SU-DHL-6 (cell line): Measurements from ENCODE around the gene SAP30.

Experiments
- H2AFZ ChIP-seq: fragments of 200-600 bp; sonication (generic); 2 replicates; pipeline ENCODE4 v1.6.1; 2014; ENCODE audit warnings: low read depth, mild to moderate bottlenecking, moderate library complexity, mixed read lengths, antibody characterized with exemption, low read length; ENCODE audit not compliant: severe bottlenecking
- H3F3A ChIP-seq: fragments of 200-600 bp; shearing (Covaris generic); 2 replicates; pipeline ENCODE4 v1.6.0; 2016; ENCODE audit warnings: antibody characterized with exemption, mild to moderate bottlenecking; ENCODE audit not compliant: insufficient read depth
- H3K27ac ChIP-seq: fragments of 200-600 bp; sonication (generic); 2 replicates; pipeline ENCODE4 v1.5.1; 2016; ENCODE audit warnings: low read depth, mild to moderate bottlenecking, low read length, moderate library complexity, mixed read lengths
- H3K27me3 ChIP-seq: fragments of 200-600 bp; sonication (generic), shearing (Covaris generic); 2 replicates; pipeline ENCODE4 v1.6.0; 2014; ENCODE audit warnings: mild to moderate bottlenecking, low read length
- H3K36me3 ChIP-seq: fragments of 200-600 bp; sonication (generic); 2 replicates; pipeline ENCODE4 v1.6.1; 2014; ENCODE audit warnings: mild to moderate bottlenecking, low read length, mixed read lengths
- H3K4me2 ChIP-seq: fragments of 300-600, 200-600 bp; shearing (Covaris generic), sonication (generic); 2 replicates; pipeline ENCODE4 v1.6.0; 2014; ENCODE audit warnings: low read length, low read depth, mild to moderate bottlenecking; ENCODE audit not compliant: poor library complexity, severe bottlenecking
- H3K4me3 ChIP-seq: fragments of 200-600 bp; sonication (generic); 2 replicates; pipeline ENCODE4 v1.5.1; 2014; ENCODE audit warnings: antibody characterized with exemption, low read length, mild to moderate bottlenecking, mixed read lengths; ENCODE audit not compliant: insufficient read depth, poor library complexity, severe bottlenecking
- H3K79me2 ChIP-seq: fragments of 200-600 bp; sonication (generic); 2 replicates; pipeline ENCODE4 v1.6.1; 2014; ENCODE audit warnings: mild to moderate bottlenecking, low read length, moderate library complexity; ENCODE audit not compliant: insufficient read depth
- H3K9ac ChIP-seq: fragments of 200-600 bp; sonication (generic); 2 replicates; pipeline ENCODE4 v1.7.0; 2014; ENCODE audit warnings: mild to moderate bottlenecking, low read length
- H3K9me2 ChIP-seq: fragments of 200-600 bp; sonication (generic); replicated peaks from 2 replicates; pipeline ENCODE4 v1.6.1; 2014; ENCODE audit warnings: low read length; ENCODE audit not compliant: insufficient read depth
- H3K9me3 ChIP-seq: fragments of 200-600 bp; sonication (generic); 2 replicates; pipeline ENCODE4 v1.6.1; 2014; ENCODE audit warnings: low read length, mixed read lengths; ENCODE audit not compliant: insufficient read depth
- H4K20me1 ChIP-seq: fragments of 200-600 bp; sonication (generic); 2 replicates; pipeline ENCODE4 v1.6.1; 2014; ENCODE audit warnings: low read depth, mild to moderate bottlenecking, antibody characterized with exemption, low read length, moderate library complexity, mixed read lengths
- EZH2phosphoT487 ChIP-seq: fragments of 200-600 bp; sonication (generic), shearing (Covaris generic); conservative IDR thresholded peaks from 2 replicates; pipeline ENCODE4 v1.6.1; 2018; ENCODE audit warnings: mild to moderate bottlenecking, antibody characterized with exemption, low read length, moderate library complexity, mixed read lengths
- TF ChIP-seq, protein P1 (sequence below): fragments of 200-600 bp; sonication (generic); IDR thresholded peaks from one replicate; pipeline ENCODE4 v1.5.1; 2017; ENCODE audit warnings: antibody characterized with exemption, mild to moderate bottlenecking, low read length, moderate library complexity; ENCODE audit not compliant: insufficient read depth, poor library complexity, severe bottlenecking

SAP30 gene

DNA sequence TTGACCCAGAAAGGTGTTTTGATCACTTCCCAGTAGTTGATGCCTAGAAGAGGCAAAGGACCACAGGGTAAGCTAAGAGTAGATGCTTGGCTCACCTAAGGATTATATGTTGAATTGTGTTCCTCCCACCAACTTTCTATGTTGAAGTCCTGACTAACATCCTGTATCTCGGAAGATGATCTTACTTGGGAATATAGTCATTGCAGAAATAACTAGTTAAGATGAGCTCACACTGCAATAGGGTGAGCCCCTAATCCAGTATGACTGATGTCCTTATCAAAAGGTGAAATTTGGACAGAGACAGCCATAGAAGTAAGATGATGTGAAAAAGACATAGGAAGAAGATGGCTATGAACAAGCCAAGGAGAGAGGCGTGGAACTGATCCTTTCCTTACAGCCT, 33.3 kb upstream of the SAP30 start:
- TF ChIP-seq, protein P1, sequence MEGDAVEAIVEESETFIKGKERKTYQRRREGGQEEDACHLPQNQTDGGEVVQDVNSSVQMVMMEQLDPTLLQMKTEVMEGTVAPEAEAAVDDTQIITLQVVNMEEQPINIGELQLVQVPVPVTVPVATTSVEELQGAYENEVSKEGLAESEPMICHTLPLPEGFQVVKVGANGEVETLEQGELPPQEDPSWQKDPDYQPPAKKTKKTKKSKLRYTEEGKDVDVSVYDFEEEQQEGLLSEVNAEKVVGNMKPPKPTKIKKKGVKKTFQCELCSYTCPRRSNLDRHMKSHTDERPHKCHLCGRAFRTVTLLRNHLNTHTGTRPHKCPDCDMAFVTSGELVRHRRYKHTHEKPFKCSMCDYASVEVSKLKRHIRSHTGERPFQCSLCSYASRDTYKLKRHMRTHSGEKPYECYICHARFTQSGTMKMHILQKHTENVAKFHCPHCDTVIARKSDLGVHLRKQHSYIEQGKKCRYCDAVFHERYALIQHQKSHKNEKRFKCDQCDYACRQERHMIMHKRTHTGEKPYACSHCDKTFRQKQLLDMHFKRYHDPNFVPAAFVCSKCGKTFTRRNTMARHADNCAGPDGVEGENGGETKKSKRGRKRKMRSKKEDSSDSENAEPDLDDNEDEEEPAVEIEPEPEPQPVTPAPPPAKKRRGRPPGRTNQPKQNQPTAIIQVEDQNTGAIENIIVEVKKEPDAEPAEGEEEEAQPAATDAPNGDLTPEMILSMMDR: no peak
- no peak for TF ChIP-seq EZH2phosphoT487
- H3K36me3 ChIP-seq: peaks cover 10% of the 10 kb centered on the region
- no peak overlapping the region for H3K4me3 ChIP-seq
- H3K9me2 ChIP-seq: no peaks in the 10 kb centered on the region
- peaks cover 3% of the 10 kb centered on the region; the same call in 1 of the 2 replicates for H4K20me1 ChIP-seq
- H2AFZ ChIP-seq: no peak overlapping the region
- peaks cover 27% of the 10 kb centered on the region for H3K79me2 ChIP-seq
- H3F3A ChIP-seq: peaks cover 25% of the 10 kb centered on the region
- H3K9ac ChIP-seq: no peak overlapping the region
- no peak overlapping the region for H3K4me2 ChIP-seq
- no peak overlapping the region for H3K27ac ChIP-seq
- no peaks in the 10 kb centered on the region for H3K9me3 ChIP-seq
- H3K27me3 ChIP-seq: no peaks in the 10 kb centered on the region

DNA sequence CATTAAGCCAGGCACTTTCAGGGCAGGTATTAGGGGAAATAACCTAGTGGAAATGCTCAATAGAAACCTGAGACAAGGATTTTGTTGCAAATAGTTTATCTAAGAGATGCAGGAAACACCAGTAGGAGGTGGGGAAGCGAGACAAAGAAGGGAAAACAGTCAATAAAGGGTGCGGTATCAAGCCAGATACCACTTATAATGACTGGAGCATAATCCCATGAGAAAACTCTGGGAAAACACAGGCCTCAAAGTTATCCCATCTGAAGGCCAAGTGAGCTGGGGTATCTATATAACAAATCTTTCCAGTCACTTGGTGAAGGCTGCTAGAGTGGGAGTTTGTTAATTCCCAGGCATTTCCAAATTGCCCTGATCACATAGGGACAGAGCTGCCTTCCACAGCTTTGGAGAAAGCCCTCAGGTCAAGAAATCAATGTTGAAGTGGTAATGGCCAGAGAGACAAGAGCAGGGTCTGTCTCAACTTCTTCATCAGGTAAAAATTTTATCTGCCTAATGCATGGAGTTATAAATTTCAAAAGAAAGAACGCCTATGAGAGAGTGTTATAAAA, 26.8 kb upstream of the SAP30 start:
- no peaks in the 10 kb centered on the region for H3K36me3 ChIP-seq
- no peak overlapping the region for H3K4me3 ChIP-seq
- no peak for TF ChIP-seq EZH2phosphoT487
- TF ChIP-seq, protein P1: no peak
- no peak overlapping the region for H2AFZ ChIP-seq
- H3K27me3 ChIP-seq: no peaks in the 10 kb centered on the region
- H3K9ac ChIP-seq: no peak overlapping the region
- no peaks in the 10 kb centered on the region for H3K9me3 ChIP-seq
- no peaks in the 10 kb centered on the region for H4K20me1 ChIP-seq
- H3K27ac ChIP-seq: no peak overlapping the region
- H3K4me2 ChIP-seq: no peak overlapping the region
- H3K79me2 ChIP-seq: no peaks in the 10 kb centered on the region
- no peaks in the 10 kb centered on the region for H3K9me2 ChIP-seq
- no peaks in the 10 kb centered on the region for H3F3A ChIP-seq

DNA sequence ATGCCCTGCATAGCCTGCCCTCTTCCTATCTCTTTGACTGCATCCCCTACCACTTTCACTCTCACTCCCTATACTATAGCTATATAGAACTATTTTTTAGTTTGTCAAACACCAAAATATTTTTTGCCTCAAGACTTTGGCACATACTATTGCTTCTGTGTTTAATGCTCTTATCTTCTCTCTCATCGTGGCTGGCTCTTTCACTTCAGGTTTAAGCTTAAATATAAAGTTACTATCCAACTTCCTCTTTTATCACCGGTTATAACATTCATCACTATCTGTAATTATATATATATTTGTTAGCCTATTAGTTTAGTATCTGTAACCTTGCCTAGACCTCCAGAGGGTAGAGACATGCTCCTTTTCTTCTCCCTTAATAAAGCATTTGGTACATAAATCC, 25.1 kb upstream of the SAP30 start:
- H3K4me2 ChIP-seq: no peak overlapping the region
- H3K27ac ChIP-seq: no peak overlapping the region
- H3K4me3 ChIP-seq: no peak overlapping the region
- H3F3A ChIP-seq: no peaks in the 10 kb centered on the region
- H3K9me2 ChIP-seq: no peaks in the 10 kb centered on the region
- no peaks in the 10 kb centered on the region for H3K79me2 ChIP-seq
- no peaks in the 10 kb centered on the region for H3K27me3 ChIP-seq
- TF ChIP-seq, protein P1: no peak
- no peak for TF ChIP-seq EZH2phosphoT487
- H3K36me3 ChIP-seq: no peaks in the 10 kb centered on the region
- H3K9ac ChIP-seq: no peak overlapping the region
- no peaks in the 10 kb centered on the region for H4K20me1 ChIP-seq
- no peak overlapping the region for H2AFZ ChIP-seq
- no peaks in the 10 kb centered on the region for H3K9me3 ChIP-seq
